Measurements from ENCODE around the gene RHOBTB1.
A peak's percentile ranks its signal among the peaks of the same experiment; 100 is the strongest.

DNA sequence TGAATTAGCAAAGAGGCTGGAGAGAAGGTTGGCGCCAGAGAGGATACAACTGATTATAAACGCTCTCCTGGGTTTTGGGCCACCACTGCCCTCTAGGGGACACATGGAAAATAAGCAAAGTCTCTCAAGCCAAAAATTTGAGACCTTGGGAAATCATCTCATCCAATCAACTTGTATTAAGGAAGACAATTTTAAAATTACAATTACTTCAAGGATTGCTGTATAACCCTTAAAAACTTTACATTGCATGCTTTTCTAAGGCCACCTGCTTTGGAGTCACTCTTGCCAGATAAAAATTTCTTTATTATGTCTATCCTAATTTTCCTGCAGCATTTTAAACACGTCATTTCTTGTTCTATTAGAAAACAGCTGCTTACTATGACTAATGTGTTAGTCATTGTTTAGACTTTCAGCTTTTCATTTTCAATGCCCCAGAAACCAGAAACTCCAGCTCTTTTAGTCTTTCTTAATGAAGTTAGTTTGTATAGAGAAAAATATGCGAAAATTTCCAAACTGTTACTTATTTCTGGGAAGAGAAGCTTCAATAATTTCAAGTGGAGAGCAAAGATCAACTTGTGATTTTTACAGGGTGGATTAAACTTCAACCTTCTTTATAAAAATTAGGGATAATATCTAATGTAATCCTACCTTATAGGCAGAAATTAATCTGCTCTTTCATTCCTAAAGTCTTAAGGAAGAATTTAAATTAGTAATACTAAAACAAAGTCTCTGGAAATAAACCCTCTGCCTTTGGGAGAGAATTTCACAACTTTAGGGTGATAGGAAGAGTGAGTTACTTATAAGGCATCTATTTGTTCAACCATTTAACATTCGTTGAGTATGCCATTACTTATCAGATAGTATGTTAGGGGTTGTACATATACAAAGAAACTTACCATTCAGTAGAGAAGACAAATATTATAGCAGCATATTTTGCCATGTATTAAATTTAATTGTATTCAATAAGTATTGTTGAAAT lies 20.6 kb upstream of the RHOBTB1 start:
- TF ChIP-seq, protein P1, sequence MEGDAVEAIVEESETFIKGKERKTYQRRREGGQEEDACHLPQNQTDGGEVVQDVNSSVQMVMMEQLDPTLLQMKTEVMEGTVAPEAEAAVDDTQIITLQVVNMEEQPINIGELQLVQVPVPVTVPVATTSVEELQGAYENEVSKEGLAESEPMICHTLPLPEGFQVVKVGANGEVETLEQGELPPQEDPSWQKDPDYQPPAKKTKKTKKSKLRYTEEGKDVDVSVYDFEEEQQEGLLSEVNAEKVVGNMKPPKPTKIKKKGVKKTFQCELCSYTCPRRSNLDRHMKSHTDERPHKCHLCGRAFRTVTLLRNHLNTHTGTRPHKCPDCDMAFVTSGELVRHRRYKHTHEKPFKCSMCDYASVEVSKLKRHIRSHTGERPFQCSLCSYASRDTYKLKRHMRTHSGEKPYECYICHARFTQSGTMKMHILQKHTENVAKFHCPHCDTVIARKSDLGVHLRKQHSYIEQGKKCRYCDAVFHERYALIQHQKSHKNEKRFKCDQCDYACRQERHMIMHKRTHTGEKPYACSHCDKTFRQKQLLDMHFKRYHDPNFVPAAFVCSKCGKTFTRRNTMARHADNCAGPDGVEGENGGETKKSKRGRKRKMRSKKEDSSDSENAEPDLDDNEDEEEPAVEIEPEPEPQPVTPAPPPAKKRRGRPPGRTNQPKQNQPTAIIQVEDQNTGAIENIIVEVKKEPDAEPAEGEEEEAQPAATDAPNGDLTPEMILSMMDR (IDR thresholded peaks at IDR 0.05; ENCODE audit: low read depth, low read length, missing input control) = peak; percentile 82
- TF ChIP-seq EGR1 (IDR thresholded peaks at IDR 0.05; ENCODE audit: low read depth in 2 of 2) = no peak
- TF ChIP-seq, protein P2, sequence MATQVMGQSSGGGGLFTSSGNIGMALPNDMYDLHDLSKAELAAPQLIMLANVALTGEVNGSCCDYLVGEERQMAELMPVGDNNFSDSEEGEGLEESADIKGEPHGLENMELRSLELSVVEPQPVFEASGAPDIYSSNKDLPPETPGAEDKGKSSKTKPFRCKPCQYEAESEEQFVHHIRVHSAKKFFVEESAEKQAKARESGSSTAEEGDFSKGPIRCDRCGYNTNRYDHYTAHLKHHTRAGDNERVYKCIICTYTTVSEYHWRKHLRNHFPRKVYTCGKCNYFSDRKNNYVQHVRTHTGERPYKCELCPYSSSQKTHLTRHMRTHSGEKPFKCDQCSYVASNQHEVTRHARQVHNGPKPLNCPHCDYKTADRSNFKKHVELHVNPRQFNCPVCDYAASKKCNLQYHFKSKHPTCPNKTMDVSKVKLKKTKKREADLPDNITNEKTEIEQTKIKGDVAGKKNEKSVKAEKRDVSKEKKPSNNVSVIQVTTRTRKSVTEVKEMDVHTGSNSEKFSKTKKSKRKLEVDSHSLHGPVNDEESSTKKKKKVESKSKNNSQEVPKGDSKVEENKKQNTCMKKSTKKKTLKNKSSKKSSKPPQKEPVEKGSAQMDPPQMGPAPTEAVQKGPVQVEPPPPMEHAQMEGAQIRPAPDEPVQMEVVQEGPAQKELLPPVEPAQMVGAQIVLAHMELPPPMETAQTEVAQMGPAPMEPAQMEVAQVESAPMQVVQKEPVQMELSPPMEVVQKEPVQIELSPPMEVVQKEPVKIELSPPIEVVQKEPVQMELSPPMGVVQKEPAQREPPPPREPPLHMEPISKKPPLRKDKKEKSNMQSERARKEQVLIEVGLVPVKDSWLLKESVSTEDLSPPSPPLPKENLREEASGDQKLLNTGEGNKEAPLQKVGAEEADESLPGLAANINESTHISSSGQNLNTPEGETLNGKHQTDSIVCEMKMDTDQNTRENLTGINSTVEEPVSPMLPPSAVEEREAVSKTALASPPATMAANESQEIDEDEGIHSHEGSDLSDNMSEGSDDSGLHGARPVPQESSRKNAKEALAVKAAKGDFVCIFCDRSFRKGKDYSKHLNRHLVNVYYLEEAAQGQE (IDR thresholded peaks at IDR 0.05) = no peak
- TF ChIP-seq JUND (IDR thresholded peaks at IDR 0.05) = peak; percentile 71 to 80
- TF ChIP-seq SP1 (IDR thresholded peaks at IDR 0.05) = no peak
- TF ChIP-seq GABPA (IDR thresholded peaks at IDR 0.05 in 1 of 2, conservative IDR thresholded peaks at IDR 0.05 in 1 of 2) = no peak

All from liver (tissue), 3 donors.